ENCODE results near the gene UBR1. TPM values are rescaled to one million over a fixed set of nuclear protein-coding genes. Genes with fewer than 3 reads are reported as not detected.
"Not testable (repeated sequence)": the region's sequence is repeated elsewhere in the genome, so short reads cannot be mapped to it uniquely, and the experiment has no call there.

The UBR1 gene
- polyA plus RNA-seq, 5 donors: 18.3 to 31.3 (median 28.5) TPM

- no peak for DNase-seq
Measured at GRCh38 chr15:42915654-42916315, 190.1 kb downstream of the UBR1 start.

GRCh38 chr15:42914728-42915497 lies 190.9 kb downstream of the UBR1 start:
- DNase-seq: no peak

GRCh38 chr15:42911058-42911592 lies 194.7 kb downstream of the UBR1 start:
- DNase-seq: no peak

- DNase-seq: no peak
Measured at GRCh38 chr15:42908538-42908937, 197.3 kb downstream of the UBR1 start.

GRCh38 chr15:42903388-42904324 lies 202.2 kb downstream of the UBR1 start:
- DNase-seq: no peak

- DNase-seq: not testable (repeated sequence)
Measured at GRCh38 chr15:42893911-42894310, 211.9 kb downstream of the UBR1 start.

Other genes with a start within 250 kb of the UBR1 start
- 10 to 100 TPM in 4 of 5 donors, 1 to 10 TPM in 1; 9.8 to 15.3 (median 12.7) TPM for gene TTBK2, start 185.3 kb downstream of the UBR1 start, polyA plus RNA-seq (ENCODE audit: insufficient read depth in 1 of 5, insufficient read length in 5 of 5, low replicate concordance in 1 of 5)
- 10 to 100 TPM; 15.5 to 24.2 (median 20.5) TPM for gene TMEM62, start 27.5 kb upstream of the UBR1 start, polyA plus RNA-seq (ENCODE audit: insufficient read depth in 1 of 5, insufficient read length in 5 of 5, low replicate concordance in 1 of 5)
- 10 to 100 TPM; 52.1 to 64.8 (median 57.9) TPM for gene CCNDBP1, start 79.4 kb upstream of the UBR1 start, polyA plus RNA-seq (ENCODE audit: insufficient read depth in 1 of 5, insufficient read length in 5 of 5, low replicate concordance in 1 of 5)
- 1 to 10 TPM; 1.5 to 6.7 (median 3.8) TPM for gene EPB42, start 115.0 kb upstream of the UBR1 start, polyA plus RNA-seq (ENCODE audit: insufficient read depth in 1 of 5, insufficient read length in 5 of 5, low replicate concordance in 1 of 5)
- gene TGM5, start 160.9 kb upstream of the UBR1 start, polyA plus RNA-seq (ENCODE audit: insufficient read depth in 1 of 5, insufficient read length in 5 of 5, low replicate concordance in 1 of 5): under 1 TPM in 1 of 5 donors, not detected in 4; 0.09 TPM
- not detected for gene TGM7, start 196.2 kb upstream of the UBR1 start, polyA plus RNA-seq (ENCODE audit: insufficient read depth in 1 of 5, insufficient read length in 5 of 5, low replicate concordance in 1 of 5)
- 10 to 100 TPM in 1 of 5 donors, 1 to 10 TPM in 4; 8.1 to 10.6 (median 9.0) TPM for gene LCMT2, start 224.5 kb upstream of the UBR1 start, polyA plus RNA-seq (ENCODE audit: insufficient read depth in 1 of 5, insufficient read length in 5 of 5, low replicate concordance in 1 of 5)